Epidermal melanocyte (primary cell): ENCODE measurements around the gene RAB3C.
A peak's percentile ranks its signal among the peaks of the same experiment; 100 is the strongest.

ENCODE experiments used
- DNase-seq: peaks from one replicate; pipeline ENCODE4 v3.0.0; 2011; ENCODE audit warnings: low spot score; ENCODE audit not compliant: insufficient read length

The RAB3C gene

GRCh38 chr5:58875599-58875998, 292.7 kb downstream of the RAB3C start:
- no peak for DNase-seq

GRCh38 chr5:58885260-58885659, 302.4 kb downstream of the RAB3C start:
- DNase-seq, result no peak

GRCh38 chr5:58886315-58887207, 303.7 kb downstream of the RAB3C start:
- DNase-seq, result peak; percentile 42

- no peak for DNase-seq
Measured at GRCh38 chr5:58887311-58887710, 304.4 kb downstream of the RAB3C start.

GRCh38 chr5:58887721-58888409, 305.0 kb downstream of the RAB3C start:
- DNase-seq, result no peak

DNA sequence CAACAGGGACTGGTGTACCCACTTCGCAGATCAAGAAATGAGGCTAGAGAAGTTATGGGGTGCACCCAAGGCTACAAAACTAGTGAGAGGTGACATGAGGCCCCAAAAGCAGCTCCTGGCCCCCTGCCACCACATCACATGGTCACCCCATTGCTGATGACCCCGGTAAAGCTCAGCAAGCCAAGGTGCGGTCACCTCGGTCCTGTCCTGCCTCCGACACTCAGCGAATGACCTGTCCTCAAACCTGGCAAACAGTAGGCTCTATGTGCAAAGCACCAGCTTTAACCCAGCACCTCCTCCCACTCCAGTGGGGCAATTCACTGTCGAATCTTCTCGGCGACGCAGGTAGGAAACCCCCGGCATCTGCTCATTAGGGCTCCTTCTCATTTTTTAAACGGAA, 307.4 kb downstream of the RAB3C start:
- DNase-seq, result no peak

DNA sequence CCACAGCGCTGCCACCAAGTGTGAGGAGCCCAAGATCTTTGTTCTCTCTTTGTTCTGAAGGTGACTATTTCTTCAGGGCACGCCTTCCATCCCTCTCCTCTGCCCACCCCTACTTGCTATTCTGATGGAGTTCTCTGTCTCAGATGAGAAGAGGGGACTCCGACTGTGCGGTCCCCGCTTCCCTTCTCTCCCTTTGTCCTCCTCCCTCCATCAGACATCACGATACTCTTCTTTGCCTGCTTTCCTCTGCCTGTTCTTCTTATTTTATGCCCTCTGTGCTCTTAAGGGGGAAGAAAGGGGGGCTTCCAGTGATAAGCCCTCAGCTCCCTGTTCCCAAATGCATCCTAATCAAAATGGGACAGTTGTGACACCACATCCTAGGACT, 307.8 kb downstream of the RAB3C start:
- no peak for DNase-seq

- peak; percentile 70 for DNase-seq
Measured at GRCh38 chr5:58891086-58891970, 308.5 kb downstream of the RAB3C start.

DNA sequence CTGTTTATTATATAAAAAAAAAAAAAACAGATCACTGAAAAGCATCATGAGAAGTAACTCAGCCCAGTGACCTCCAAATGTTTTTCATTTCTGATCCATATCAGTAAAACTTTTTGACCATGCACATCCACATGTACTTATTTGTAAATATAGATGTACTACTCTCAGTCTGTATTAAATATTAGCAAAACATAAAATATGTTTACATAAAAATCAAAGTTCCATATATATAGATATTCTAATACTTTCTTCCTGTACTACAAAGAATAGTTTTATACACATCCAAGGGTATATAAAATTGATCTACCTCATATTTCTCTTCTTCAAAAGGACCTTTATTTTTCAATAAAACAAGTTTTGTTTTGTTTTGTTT, 309.1 kb downstream of the RAB3C start:
- no peak for DNase-seq

DNA sequence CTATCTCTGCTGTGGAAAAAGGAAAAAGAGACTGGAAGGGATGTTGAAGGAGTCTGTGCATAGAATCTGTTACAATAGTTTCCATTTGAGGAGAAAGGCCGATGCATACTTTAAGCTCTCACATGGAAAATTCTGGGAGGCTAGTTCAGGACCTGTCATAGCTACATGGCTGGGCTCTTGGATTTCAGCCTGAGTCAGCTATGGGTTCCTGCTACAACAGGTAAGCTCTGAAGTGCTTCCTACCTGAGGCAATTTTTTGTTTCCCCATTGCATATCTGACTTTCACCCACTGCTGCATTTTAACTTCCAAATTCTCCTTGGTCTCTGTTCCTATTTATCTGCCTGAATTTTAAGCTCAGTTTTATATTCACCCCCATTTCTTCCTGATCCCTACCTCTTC, 310.7 kb downstream of the RAB3C start:
- DNase-seq, result no peak

DNA sequence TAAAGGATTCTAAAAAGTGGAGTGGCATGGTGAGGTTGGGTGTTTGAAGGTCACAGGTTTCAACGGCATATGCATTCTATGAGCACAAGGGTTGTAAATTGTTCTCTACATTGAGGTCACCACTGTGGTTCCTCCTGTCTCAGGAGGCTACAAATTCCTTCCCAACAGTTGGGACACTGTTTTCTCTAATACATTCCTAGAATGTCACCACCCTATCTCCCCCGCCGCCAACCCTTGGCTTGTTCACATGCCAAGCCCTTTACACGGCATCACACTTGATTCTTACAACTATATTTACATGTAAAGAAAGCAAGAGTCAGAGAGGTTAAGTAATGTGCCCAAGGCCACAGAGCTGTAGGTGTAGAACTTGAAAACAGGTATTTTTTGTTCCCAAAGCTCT, 315.1 kb downstream of the RAB3C start:
- no peak for DNase-seq

DNA sequence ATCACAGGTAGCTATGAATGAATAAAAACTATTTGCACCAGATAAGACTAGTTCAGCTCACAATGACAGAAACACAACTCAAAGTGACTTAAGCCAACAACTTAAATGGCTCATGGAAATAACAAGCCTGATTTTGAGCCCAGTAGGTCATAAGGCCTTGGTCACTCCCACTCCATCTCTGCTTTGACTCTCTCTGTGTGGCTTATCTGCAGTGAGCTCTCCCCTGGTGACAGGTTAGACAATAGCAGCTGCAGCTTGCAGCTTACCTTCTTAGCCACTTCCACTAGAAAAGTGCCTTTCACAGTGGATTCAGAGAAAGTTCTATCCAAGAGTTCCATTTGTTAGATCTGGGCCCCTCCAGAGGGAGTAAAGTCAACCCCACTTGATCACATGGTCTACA, 315.7 kb downstream of the RAB3C start:
- no peak for DNase-seq

GRCh38 chr5:58901271-58901670, 318.4 kb downstream of the RAB3C start:
- no peak for DNase-seq

DNA sequence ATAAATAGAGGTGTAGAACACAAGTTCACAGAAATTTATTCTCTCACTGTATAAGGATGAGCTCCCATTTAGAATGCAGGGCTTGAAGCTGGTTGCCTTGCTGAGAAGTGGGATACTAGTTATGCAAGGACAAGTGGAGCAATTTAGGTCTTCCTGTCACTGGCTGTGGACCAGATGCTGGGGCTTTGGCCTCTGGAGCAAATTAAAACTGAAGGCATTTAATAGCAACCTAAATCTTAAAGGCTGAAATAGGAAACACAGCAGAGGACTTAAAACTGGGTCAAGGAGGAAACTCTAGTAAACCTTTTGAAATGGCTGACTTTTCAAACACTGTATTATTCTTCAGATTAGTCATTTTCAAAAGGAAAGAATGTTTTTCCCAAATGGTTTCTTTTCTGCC, 319.4 kb downstream of the RAB3C start:
- no peak for DNase-seq

- DNase-seq, result no peak
Measured at GRCh38 chr5:58902765-58903164, 319.9 kb downstream of the RAB3C start.

- no peak for DNase-seq
Measured at GRCh38 chr5:58904737-58905136, 321.9 kb downstream of the RAB3C start.

- no peak for DNase-seq
Measured at GRCh38 chr5:58905944-58906343, 323.1 kb downstream of the RAB3C start.
